ENCODE measurements around the gene POLQ. TPM values are rescaled to one million over a fixed set of nuclear protein-coding genes. Genes with fewer than 3 reads are reported as not detected.

Gene POLQ
- total RNA-seq, 1 experiment from 2014 or later, result 15.4 TPM

DNA sequence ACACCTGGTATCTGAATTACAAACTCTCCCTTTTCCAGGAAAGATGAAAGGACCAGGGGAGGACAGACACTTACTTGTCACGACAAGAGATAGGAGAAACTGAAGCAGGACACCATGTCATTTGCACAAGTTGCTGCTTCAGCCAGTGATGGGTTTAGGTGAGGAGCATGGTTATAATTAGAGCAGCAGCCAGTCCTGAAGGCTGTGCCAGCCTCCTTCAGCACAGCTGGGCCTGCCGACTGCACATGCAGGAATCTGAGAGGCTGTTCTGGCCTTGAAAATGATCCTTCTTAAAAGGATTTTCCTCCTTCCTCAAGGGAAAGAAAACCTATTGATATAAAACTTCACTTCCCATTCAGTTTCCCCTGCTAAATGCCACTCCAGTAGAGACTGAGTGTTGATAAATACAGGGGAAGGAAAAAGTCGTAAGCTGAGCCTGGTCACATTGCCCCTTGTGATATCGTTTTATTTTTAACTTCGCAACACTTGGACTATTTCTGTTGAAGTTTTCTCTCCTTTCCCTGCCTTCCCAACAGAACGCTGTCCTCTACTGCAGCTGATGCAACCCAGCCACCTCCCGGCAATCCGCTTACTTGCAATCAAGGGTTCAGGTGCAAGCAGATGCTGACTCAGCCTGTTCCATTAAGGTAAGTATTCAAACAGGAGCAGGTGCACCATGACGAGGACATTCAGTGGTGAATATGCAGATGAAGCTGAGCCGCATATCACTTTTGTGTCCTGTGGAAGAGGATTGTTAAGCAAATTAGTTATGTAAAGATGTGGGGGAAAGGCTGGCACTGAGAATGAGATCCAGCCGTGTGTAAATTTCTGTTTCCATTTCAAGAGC, 47.3 kb upstream of the POLQ start, which contains the start of gene FBXO40:
FBXO40 (plus strand) TSS at position 524 of the 847 bp plus-strand sequence. CDS start 27,197 bp downstream, outside the sequence.
- no TSS peak for BruUV-seq (replicated peaks)
- Mint-ChIP-seq H3K4me1 (ENCODE audit: low read depth, unreplicated experiment) (no peaks in the 10 kb centered on the region), H3K27ac (ENCODE audit: unreplicated experiment) (no peak within 1 kb of the TSS), H3K4me3 (ENCODE audit: unreplicated experiment) (no peak within 1 kb of the TSS), H3K9me3 (ENCODE audit: unreplicated experiment) (no peaks in the 10 kb centered on the region), H3K36me3 (ENCODE audit: insufficient read depth, unreplicated experiment) (no peaks in the 10 kb centered on the region), H3K27me3 (ENCODE audit: insufficient read depth, unreplicated experiment) (no peaks in the 10 kb centered on the region)
- no peak for TF ChIP-seq CTCF (IDR thresholded peaks at IDR 0.05; ENCODE audit: insufficient read depth in 1 of 2, low read depth in 1 of 2, low read length in 1 of 2, severe bottlenecking in 1 of 2, unreplicated experiment in 1 of 2)
- no peak for DNase-seq
- no peaks in the 10 kb centered on the region for H3K9me3 ChIP-seq
- no peak within 1 kb of the TSS for H3K4me3 ChIP-seq (ENCODE audit: low read depth, low read length)
- H3K36me3 ChIP-seq (ENCODE audit: control insufficient read depth, insufficient read depth, low read length), result no peaks in the 10 kb centered on the region
- no peaks in the 10 kb centered on the region for H3K4me1 ChIP-seq
- no peaks in the 10 kb centered on the region for H3K27me3 ChIP-seq (replicated peaks; ENCODE audit: control insufficient read depth, insufficient read depth, low read length)
- CTCF ChIA-PET, result no interaction called here
- POLR2A ChIA-PET, result no interaction called here
- intact Hi-C loops (cut with micrococcal nuclease; ENCODE audit: unreplicated experiment), result no loop called here

DNA sequence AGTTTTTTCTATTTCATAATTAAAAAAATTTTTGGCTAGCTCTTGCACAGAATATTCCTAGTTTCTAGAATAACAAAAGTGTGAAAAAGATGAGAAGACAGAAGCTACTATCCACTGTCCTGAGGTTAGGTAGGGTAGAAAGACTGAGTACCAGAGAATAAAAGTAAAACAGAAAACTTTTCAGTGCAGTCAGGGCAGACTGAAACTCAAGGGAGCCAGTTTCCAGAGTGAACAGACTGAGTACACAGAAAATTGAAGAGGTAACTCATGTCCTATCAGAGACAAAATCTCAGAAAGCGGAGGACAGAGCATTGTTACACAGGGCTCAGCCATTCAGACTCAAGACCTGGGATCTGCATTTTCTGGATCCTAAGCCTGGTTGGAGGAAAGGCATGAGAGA, 38.6 kb upstream of the POLQ start:
- Mint-ChIP-seq H3K4me1 (ENCODE audit: low read depth, unreplicated experiment) (no peaks in the 10 kb centered on the region), H3K27ac (ENCODE audit: unreplicated experiment) (no peak overlapping the region), H3K4me3 (ENCODE audit: unreplicated experiment) (no peak overlapping the region), H3K27me3 (ENCODE audit: insufficient read depth, unreplicated experiment) (peaks cover 10% of the 10 kb centered on the region), H3K9me3 (ENCODE audit: unreplicated experiment) (no peaks in the 10 kb centered on the region), H3K36me3 (ENCODE audit: insufficient read depth, unreplicated experiment) (no peaks in the 10 kb centered on the region)
- ChIA-PET POLR2A (no interaction called here), CTCF (no interaction called here)
- Histone ChIP-seq H3K36me3 (ENCODE audit: control insufficient read depth, insufficient read depth, low read length) (no peaks in the 10 kb centered on the region), H3K4me1 (no peaks in the 10 kb centered on the region), H3K27me3 (replicated peaks; ENCODE audit: control insufficient read depth, insufficient read depth, low read length) (no peaks in the 10 kb centered on the region), H3K9me3 (no peaks in the 10 kb centered on the region), H3K4me3 (ENCODE audit: low read depth, low read length) (no peak overlapping the region)
- intact Hi-C loops (cut with micrococcal nuclease; ENCODE audit: unreplicated experiment), result no loop called here
- no peak for TF ChIP-seq CTCF (IDR thresholded peaks at IDR 0.05; ENCODE audit: insufficient read depth in 1 of 2, low read depth in 1 of 2, low read length in 1 of 2, severe bottlenecking in 1 of 2, unreplicated experiment in 1 of 2)
- BruUV-seq (replicated peaks), result no TSS peak
- no peak for DNase-seq

DNA sequence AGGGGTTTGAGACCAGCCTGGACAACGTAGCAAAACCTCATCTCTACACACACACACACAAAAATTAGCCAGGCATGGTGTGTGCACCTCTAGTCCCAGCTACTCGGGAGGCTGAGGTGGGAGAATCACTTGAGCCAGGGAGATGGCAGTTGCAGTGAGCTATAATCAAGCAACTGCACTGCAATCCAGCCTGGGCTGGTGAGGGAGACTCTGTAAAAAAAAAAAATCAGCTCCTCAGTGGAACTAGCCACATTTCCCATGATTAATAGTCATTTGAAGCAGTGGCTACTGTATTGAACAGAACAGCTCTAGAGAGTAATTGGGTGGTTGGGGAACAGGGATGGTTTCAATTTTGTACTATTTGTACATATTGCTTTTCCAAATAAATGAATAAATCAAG, 35.9 kb upstream of the POLQ start:
- Mint-ChIP-seq H3K9me3 (ENCODE audit: unreplicated experiment) (no peaks in the 10 kb centered on the region), H3K4me3 (ENCODE audit: unreplicated experiment) (no peak overlapping the region), H3K36me3 (ENCODE audit: insufficient read depth, unreplicated experiment) (no peaks in the 10 kb centered on the region), H3K27ac (ENCODE audit: unreplicated experiment) (no peak overlapping the region), H3K4me1 (ENCODE audit: low read depth, unreplicated experiment) (no peaks in the 10 kb centered on the region), H3K27me3 (ENCODE audit: insufficient read depth, unreplicated experiment) (peaks cover 10% of the 10 kb centered on the region)
- Histone ChIP-seq H3K9me3 (no peaks in the 10 kb centered on the region), H3K4me1 (no peaks in the 10 kb centered on the region), H3K36me3 (ENCODE audit: control insufficient read depth, insufficient read depth, low read length) (no peaks in the 10 kb centered on the region), H3K27me3 (replicated peaks; ENCODE audit: control insufficient read depth, insufficient read depth, low read length) (no peaks in the 10 kb centered on the region), H3K4me3 (ENCODE audit: low read depth, low read length) (no peak overlapping the region)
- POLR2A ChIA-PET, result no interaction called here
- TF ChIP-seq CTCF (IDR thresholded peaks at IDR 0.05; ENCODE audit: insufficient read depth in 1 of 2, low read depth in 1 of 2, low read length in 1 of 2, severe bottlenecking in 1 of 2, unreplicated experiment in 1 of 2), result no peak
- CTCF ChIA-PET, result no interaction called here
- no peak for DNase-seq
- intact Hi-C loops (cut with micrococcal nuclease; ENCODE audit: unreplicated experiment), result no loop called here
- BruUV-seq (replicated peaks), result no TSS peak
